GM12872 (cell line): ENCODE data around the gene TAS2R3.

Experiments used
- CTCF ChIP-seq: IDR thresholded peaks from 3 replicates; pipeline ENCODE4 v1.5.1; 2011; ENCODE audit warnings: low read depth, mild to moderate bottlenecking, low read length, moderate library complexity; ENCODE audit not compliant: insufficient read depth

Gene TAS2R3

GRCh38 chr7:141792526-141792925 is 28.6 kb downstream of the TAS2R3 start:
- TF ChIP-seq CTCF, result no peak
